ENCODE results near the gene AKNA.

DNA sequence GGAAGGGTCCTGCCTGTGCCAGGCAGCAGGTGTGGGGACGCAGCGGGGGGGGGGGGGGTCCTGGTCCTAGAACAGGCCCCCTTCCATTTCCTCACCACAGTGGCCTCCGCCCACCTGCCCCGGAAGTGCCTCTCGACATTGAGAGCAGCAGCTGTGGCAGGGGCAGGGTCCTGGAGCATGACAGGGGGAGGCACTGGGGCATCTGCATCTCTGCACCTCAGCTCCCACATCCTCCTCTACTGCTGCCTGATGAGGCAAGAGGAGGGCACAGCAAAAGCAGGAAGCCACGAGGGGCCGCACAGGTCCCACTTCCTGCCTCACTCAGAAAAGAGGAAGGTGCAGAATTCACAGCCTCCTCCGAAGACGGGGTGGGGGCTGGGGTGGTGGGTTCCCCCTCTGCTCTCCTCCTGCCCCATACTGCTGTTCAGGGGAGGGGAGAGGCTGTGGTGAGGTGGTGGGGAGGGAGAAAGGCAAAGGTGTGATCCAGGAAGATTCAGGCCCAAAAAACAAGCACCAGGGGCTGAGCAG lies 14.8 kb downstream of the AKNA start:
- TF ChIP-seq, protein P1, sequence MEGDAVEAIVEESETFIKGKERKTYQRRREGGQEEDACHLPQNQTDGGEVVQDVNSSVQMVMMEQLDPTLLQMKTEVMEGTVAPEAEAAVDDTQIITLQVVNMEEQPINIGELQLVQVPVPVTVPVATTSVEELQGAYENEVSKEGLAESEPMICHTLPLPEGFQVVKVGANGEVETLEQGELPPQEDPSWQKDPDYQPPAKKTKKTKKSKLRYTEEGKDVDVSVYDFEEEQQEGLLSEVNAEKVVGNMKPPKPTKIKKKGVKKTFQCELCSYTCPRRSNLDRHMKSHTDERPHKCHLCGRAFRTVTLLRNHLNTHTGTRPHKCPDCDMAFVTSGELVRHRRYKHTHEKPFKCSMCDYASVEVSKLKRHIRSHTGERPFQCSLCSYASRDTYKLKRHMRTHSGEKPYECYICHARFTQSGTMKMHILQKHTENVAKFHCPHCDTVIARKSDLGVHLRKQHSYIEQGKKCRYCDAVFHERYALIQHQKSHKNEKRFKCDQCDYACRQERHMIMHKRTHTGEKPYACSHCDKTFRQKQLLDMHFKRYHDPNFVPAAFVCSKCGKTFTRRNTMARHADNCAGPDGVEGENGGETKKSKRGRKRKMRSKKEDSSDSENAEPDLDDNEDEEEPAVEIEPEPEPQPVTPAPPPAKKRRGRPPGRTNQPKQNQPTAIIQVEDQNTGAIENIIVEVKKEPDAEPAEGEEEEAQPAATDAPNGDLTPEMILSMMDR (IDR thresholded peaks at IDR 0.05) = no peak
- TF ChIP-seq POLR2AphosphoS5 (IDR thresholded peaks at IDR 0.05; ENCODE audit: insufficient read depth in 1 of 2, low read depth in 1 of 2) (no peak), POLR2A (IDR thresholded peaks at IDR 0.05) (no peak)

All from vagina (tissue), 2 donors.